Measurements from ENCODE around the gene GTF3A.
A peak's percentile ranks its signal among the peaks of the same experiment; 100 is the strongest.

GTF3A gene

DNA sequence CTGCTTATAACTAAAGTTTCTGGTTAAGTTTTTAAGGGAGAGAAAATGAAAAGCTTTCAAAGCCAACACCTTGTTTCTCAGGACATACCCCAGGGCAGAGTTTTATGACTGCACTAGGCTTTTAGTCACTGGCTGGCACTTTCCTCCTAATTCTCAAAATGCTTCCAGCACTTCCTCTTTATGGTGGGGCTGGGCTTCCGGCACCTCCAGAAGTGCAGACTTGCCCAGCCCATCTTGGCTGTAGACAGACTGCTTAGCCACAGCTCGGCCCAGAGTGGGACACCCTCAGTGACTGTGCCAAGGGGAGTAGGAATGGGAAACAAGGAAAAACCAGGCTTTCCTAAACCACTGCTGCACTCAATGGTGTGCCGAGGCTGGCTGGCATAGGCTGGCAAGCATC, 23.2 kb upstream of the GTF3A start:
- H3K4ac ChIP-seq (ENCODE audit: low read length), result no peak overlapping the region
- peaks cover 9% of the 10 kb centered on the region in 2 donors for H3K4me1 ChIP-seq (ENCODE audit: control insufficient read depth in 2 of 2, insufficient read depth in 1 of 2, low read depth in 1 of 2, low read length in 2 of 2)
- no peak overlapping the region for H4K91ac ChIP-seq (ENCODE audit: low read depth, low read length, poor library complexity)
- no peak overlapping the region for H2BK5ac ChIP-seq (ENCODE audit: low read length)
- no peak overlapping the region for H3K14ac ChIP-seq (ENCODE audit: low read length)
- no peak overlapping the region for H3K4me2 ChIP-seq (ENCODE audit: insufficient read depth, low read length, poor library complexity, severe bottlenecking)
- H3K9ac ChIP-seq (ENCODE audit: low read depth, low read length, poor library complexity), result no peak overlapping the region
- no peak overlapping the region for H3K4me3 ChIP-seq (ENCODE audit: low read length in 2 of 2)
- no peak overlapping the region for H2AFZ ChIP-seq (ENCODE audit: low read length)
- H3K18ac ChIP-seq (ENCODE audit: low read length), result no peak overlapping the region
- H3K27me3 ChIP-seq (ENCODE audit: control insufficient read depth in 3 of 3, insufficient read depth in 3 of 3, low read depth in 1 of 3, low read length in 3 of 3), result peaks cover 0 to 8% (median 0%) of the 10 kb centered on the region in 3 experiments
- H2BK12ac ChIP-seq (ENCODE audit: low read length), result no peak overlapping the region
- WGBS, 2 donors (ENCODE audit: extremely low coverage in 2 of 2, insufficient read length in 2 of 2, insufficient replicate concordance in 1 of 2), result no CpG with 5 or more reads among the region's 3 CpGs
- no peak overlapping the region for H2AK5ac ChIP-seq (ENCODE audit: low read depth, low read length)
- no peaks in the 10 kb centered on the region for H3K9me3 ChIP-seq (replicated peaks in 1 of 2; ENCODE audit: control insufficient read depth in 2 of 2, insufficient read depth in 1 of 2, low read depth in 1 of 2, low read length in 2 of 2)
- no peak overlapping the region for H3K27ac ChIP-seq (replicated peaks; ENCODE audit: low read length)
- H4K8ac ChIP-seq (ENCODE audit: low read depth, low read length), result no peak overlapping the region
- no peaks in the 10 kb centered on the region for H3K36me3 ChIP-seq (replicated peaks in 1 of 2; ENCODE audit: control insufficient read depth in 2 of 2, insufficient read depth in 2 of 2, low read length in 2 of 2)
- no peak overlapping the region for H2BK120ac ChIP-seq (ENCODE audit: low read depth, low read length)
- H2BK15ac ChIP-seq (ENCODE audit: low read length), result no peak overlapping the region
- H3K79me1 ChIP-seq (ENCODE audit: low read depth, low read length), result no peaks in the 10 kb centered on the region
- H3K23ac ChIP-seq (ENCODE audit: low read depth, low read length, poor library complexity), result no peak overlapping the region
- DNase-seq (ENCODE audit: low spot score), result no peak

DNA sequence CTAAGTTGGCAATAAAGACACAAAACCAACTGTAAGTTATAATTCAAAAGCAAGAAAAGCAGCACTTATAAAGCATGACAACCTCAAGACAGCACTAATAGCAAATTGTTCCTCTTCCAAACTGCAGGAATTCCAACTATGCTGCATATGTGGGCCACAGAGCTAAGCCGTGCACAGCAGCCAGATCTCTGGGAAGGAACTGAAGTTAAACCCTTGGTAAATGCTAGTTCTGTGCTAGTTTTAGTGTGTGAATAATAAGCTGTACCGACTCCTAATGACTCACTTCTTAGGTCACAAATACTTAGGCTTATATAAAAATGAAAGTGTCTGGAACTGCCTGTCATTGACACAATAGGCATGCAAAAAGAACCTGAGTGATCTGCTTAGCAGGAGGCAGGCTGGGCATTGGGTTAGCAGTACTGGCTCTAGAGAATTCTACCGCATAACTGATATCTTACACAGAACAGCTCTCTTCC, 21.2 kb upstream of the GTF3A start:
- no peak overlapping the region for H2BK5ac ChIP-seq (ENCODE audit: low read length)
- no peak overlapping the region for H3K9ac ChIP-seq (ENCODE audit: low read depth, low read length, poor library complexity)
- no peak overlapping the region for H4K91ac ChIP-seq (ENCODE audit: low read depth, low read length, poor library complexity)
- H2BK15ac ChIP-seq (ENCODE audit: low read length), result no peak overlapping the region
- H2BK12ac ChIP-seq (ENCODE audit: low read length), result no peak overlapping the region
- H3K4me2 ChIP-seq (ENCODE audit: insufficient read depth, low read length, poor library complexity, severe bottlenecking), result no peak overlapping the region
- no peak overlapping the region for H3K14ac ChIP-seq (ENCODE audit: low read length)
- no peak for DNase-seq (ENCODE audit: low spot score)
- no peak overlapping the region for H3K18ac ChIP-seq (ENCODE audit: low read length)
- H3K23ac ChIP-seq (ENCODE audit: low read depth, low read length, poor library complexity), result no peak overlapping the region
- H3K79me1 ChIP-seq (ENCODE audit: low read depth, low read length), result no peaks in the 10 kb centered on the region
- WGBS, 2 donors (ENCODE audit: extremely low coverage in 2 of 2, insufficient read length in 2 of 2, insufficient replicate concordance in 1 of 2), result no CpG with 5 or more reads among the region's 3 CpGs
- H3K4ac ChIP-seq (ENCODE audit: low read length), result no peak overlapping the region
- H4K8ac ChIP-seq (ENCODE audit: low read depth, low read length), result no peak overlapping the region
- no peak overlapping the region for H3K27ac ChIP-seq (replicated peaks; ENCODE audit: low read length)
- no peak overlapping the region for H2BK120ac ChIP-seq (ENCODE audit: low read depth, low read length)
- H3K27me3 ChIP-seq (ENCODE audit: control insufficient read depth in 3 of 3, insufficient read depth in 3 of 3, low read depth in 1 of 3, low read length in 3 of 3), result peaks cover 0 to 10% (median 0%) of the 10 kb centered on the region in 3 experiments
- H2AK5ac ChIP-seq (ENCODE audit: low read depth, low read length), result no peak overlapping the region
- peaks cover 9% of the 10 kb centered on the region in 2 donors for H3K4me1 ChIP-seq (ENCODE audit: control insufficient read depth in 2 of 2, insufficient read depth in 1 of 2, low read depth in 1 of 2, low read length in 2 of 2)
- no peaks in the 10 kb centered on the region for H3K9me3 ChIP-seq (replicated peaks in 1 of 2; ENCODE audit: control insufficient read depth in 2 of 2, insufficient read depth in 1 of 2, low read depth in 1 of 2, low read length in 2 of 2)
- H3K4me3 ChIP-seq (ENCODE audit: low read length in 2 of 2), result no peak overlapping the region
- H2AFZ ChIP-seq (ENCODE audit: low read length), result peak overlapping the region; percentile 42
- H3K36me3 ChIP-seq (replicated peaks in 1 of 2; ENCODE audit: control insufficient read depth in 2 of 2, insufficient read depth in 2 of 2, low read length in 2 of 2), result no peaks in the 10 kb centered on the region

DNA sequence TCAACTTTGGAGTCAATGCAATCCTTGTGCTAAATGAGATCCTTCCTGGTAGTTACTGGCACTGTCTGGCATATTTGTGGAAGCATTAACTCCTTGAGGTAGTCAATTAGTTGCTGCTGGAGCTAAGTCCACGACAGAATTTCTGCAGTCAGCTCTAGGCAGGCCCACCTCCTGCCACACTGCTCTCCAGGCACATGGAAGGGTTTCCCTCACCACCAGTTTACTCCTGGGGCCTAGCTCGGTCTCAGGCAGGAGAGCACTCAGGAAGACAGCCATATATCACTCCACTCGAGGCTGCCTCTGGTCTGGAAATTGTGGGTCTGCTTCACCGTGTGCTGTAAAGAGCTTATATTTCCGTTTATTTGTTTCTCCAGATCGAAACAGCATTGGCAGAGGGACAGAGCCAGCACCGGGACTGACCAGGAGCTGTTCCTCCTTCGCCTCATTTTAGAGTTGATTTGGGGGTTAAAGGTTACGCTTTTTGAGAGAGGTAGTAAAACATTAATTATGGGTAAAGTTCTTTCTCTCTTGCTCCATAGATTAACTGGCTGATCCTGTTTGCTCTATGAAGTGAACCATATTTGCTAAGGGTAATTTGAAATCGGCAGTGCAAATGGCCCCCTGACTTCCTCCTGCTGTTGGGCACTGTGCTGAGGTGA, 20.6 kb upstream of the GTF3A start:
- H3K4me3 ChIP-seq (ENCODE audit: low read length in 2 of 2), result no peak overlapping the region
- WGBS, 2 donors (ENCODE audit: extremely low coverage in 2 of 2, insufficient read length in 2 of 2, insufficient replicate concordance in 1 of 2), result no CpG with 5 or more reads among the region's 10 CpGs
- H2BK120ac ChIP-seq (ENCODE audit: low read depth, low read length), result no peak overlapping the region
- no peaks in the 10 kb centered on the region for H3K79me1 ChIP-seq (ENCODE audit: low read depth, low read length)
- peak overlapping the region; percentile 42 for H2AFZ ChIP-seq (ENCODE audit: low read length)
- H4K91ac ChIP-seq (ENCODE audit: low read depth, low read length, poor library complexity), result no peak overlapping the region
- peak overlapping the region; percentile 53 for H3K18ac ChIP-seq (ENCODE audit: low read length)
- no peak overlapping the region for H3K4ac ChIP-seq (ENCODE audit: low read length)
- H2BK15ac ChIP-seq (ENCODE audit: low read length), result no peak overlapping the region
- no peak overlapping the region for H4K8ac ChIP-seq (ENCODE audit: low read depth, low read length)
- no peak overlapping the region for H3K14ac ChIP-seq (ENCODE audit: low read length)
- no peak overlapping the region for H3K23ac ChIP-seq (ENCODE audit: low read depth, low read length, poor library complexity)
- no peaks in the 10 kb centered on the region for H3K9me3 ChIP-seq (replicated peaks in 1 of 2; ENCODE audit: control insufficient read depth in 2 of 2, insufficient read depth in 1 of 2, low read depth in 1 of 2, low read length in 2 of 2)
- H3K4me2 ChIP-seq (ENCODE audit: insufficient read depth, low read length, poor library complexity, severe bottlenecking), result no peak overlapping the region
- H2BK12ac ChIP-seq (ENCODE audit: low read length), result no peak overlapping the region
- H3K27me3 ChIP-seq (ENCODE audit: control insufficient read depth in 3 of 3, insufficient read depth in 3 of 3, low read depth in 1 of 3, low read length in 3 of 3), result peaks cover 0 to 13% (median 0%) of the 10 kb centered on the region in 3 experiments
- H2AK5ac ChIP-seq (ENCODE audit: low read depth, low read length), result no peak overlapping the region
- H3K4me1 ChIP-seq (ENCODE audit: control insufficient read depth in 2 of 2, insufficient read depth in 1 of 2, low read depth in 1 of 2, low read length in 2 of 2), result peaks cover 9% of the 10 kb centered on the region in 2 donors
- no peaks in the 10 kb centered on the region for H3K36me3 ChIP-seq (replicated peaks in 1 of 2; ENCODE audit: control insufficient read depth in 2 of 2, insufficient read depth in 2 of 2, low read length in 2 of 2)
- no peak overlapping the region for H3K9ac ChIP-seq (ENCODE audit: low read depth, low read length, poor library complexity)
- DNase-seq (ENCODE audit: low spot score), result no peak
- no peak overlapping the region for H3K27ac ChIP-seq (replicated peaks; ENCODE audit: low read length)
- no peak overlapping the region for H2BK5ac ChIP-seq (ENCODE audit: low read length)

DNA sequence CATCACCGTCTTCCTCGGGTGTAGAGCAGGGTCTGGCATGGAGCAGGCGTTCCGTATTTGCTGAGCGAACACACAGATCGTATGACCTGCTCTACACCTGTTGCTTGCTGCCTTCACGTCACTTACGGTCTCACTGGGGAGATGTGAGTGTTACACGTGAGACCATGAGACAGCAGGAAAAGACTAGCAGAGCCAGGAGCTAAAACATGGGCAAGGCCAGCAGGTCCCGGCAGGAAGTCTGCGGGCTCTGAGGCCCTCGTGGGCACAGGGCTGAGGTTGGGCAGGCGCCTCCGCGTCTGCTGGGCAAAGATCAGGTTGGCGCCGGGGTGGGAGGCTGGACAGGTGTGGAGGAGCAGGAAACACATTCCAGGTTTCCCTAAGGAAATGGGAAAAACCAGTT, 19.7 kb upstream of the GTF3A start:
- Histone ChIP-seq H3K4ac (ENCODE audit: low read length) (no peak overlapping the region), H3K23ac (ENCODE audit: low read depth, low read length, poor library complexity) (no peak overlapping the region), H3K18ac (ENCODE audit: low read length) (no peak overlapping the region), H4K91ac (ENCODE audit: low read depth, low read length, poor library complexity) (no peak overlapping the region), H2BK15ac (ENCODE audit: low read length) (no peak overlapping the region), H3K79me1 (ENCODE audit: low read depth, low read length) (no peaks in the 10 kb centered on the region), H2BK12ac (ENCODE audit: low read length) (peak overlapping the region; percentile 12), H3K4me3 (ENCODE audit: low read length in 2 of 2) (no peak overlapping the region), H3K4me2 (ENCODE audit: insufficient read depth, low read length, poor library complexity, severe bottlenecking) (no peak overlapping the region), H4K8ac (ENCODE audit: low read depth, low read length) (no peak overlapping the region), H2BK120ac (ENCODE audit: low read depth, low read length) (no peak overlapping the region), H3K27me3 (ENCODE audit: control insufficient read depth in 3 of 3, insufficient read depth in 3 of 3, low read depth in 1 of 3, low read length in 3 of 3) (peaks cover 0 to 18% (median 0%) of the 10 kb centered on the region in 3 experiments), H3K27ac (replicated peaks; ENCODE audit: low read length) (no peak overlapping the region), H3K9me3 (replicated peaks in 1 of 2; ENCODE audit: control insufficient read depth in 2 of 2, insufficient read depth in 1 of 2, low read depth in 1 of 2, low read length in 2 of 2) (no peaks in the 10 kb centered on the region), H3K36me3 (replicated peaks in 1 of 2; ENCODE audit: control insufficient read depth in 2 of 2, insufficient read depth in 2 of 2, low read length in 2 of 2) (no peaks in the 10 kb centered on the region), H2AK5ac (ENCODE audit: low read depth, low read length) (no peak overlapping the region), H2BK5ac (ENCODE audit: low read length) (no peak overlapping the region), H3K14ac (ENCODE audit: low read length) (no peak overlapping the region), H3K9ac (ENCODE audit: low read depth, low read length, poor library complexity) (no peak overlapping the region), H3K4me1 (ENCODE audit: control insufficient read depth in 2 of 2, insufficient read depth in 1 of 2, low read depth in 1 of 2, low read length in 2 of 2) (peaks cover 9% of the 10 kb centered on the region in 2 donors), H2AFZ (ENCODE audit: low read length) (no peak overlapping the region)
- WGBS, 2 donors (ENCODE audit: extremely low coverage in 2 of 2, insufficient read length in 2 of 2, insufficient replicate concordance in 1 of 2), result no CpG with 5 or more reads among the region's 17 CpGs
- DNase-seq (ENCODE audit: low spot score), result no peak
